Neural progenitor cell (in vitro differentiated cells): ENCODE data around the gene RPTN. TPM values are rescaled to one million over a fixed set of nuclear protein-coding genes. Genes with fewer than 3 reads are reported as not detected.

Source experiments
- DNase-seq: peaks from one replicate; pipeline ENCODE4 v3.0.0-alpha.2; 2016; ENCODE audit warnings: low spot score
- H2AFZ ChIP-seq: fragments of 200-600 bp; sonication (generic); replicated peaks from 2 replicates; pipeline ENCODE4 v1.6.1; 2016; ENCODE audit warnings: antibody characterized with exemption
- H3F3A ChIP-seq: fragments of 200-600 bp; sonication (generic); 2 replicates; pipeline ENCODE4 v1.6.1; 2016; ENCODE audit warnings: antibody characterized with exemption, low read depth
- H3K27ac ChIP-seq: fragments of 200-600 bp; sonication (generic); 2 replicates; pipeline ENCODE4 v1.5.1; 2016; ENCODE audit warnings: mild to moderate bottlenecking
- H3K27me3 ChIP-seq: fragments of 200-600 bp; sonication (generic); 2 replicates; pipeline ENCODE4 v1.6.1; 2016; ENCODE audit warnings: mild to moderate bottlenecking, moderate library complexity
- H3K36me3 ChIP-seq: fragments of 200-600 bp; sonication (generic); 2 replicates; pipeline ENCODE4 v1.5.1; 2016
- H3K4me1 ChIP-seq: fragments of 200-600 bp; sonication (generic); 2 replicates; pipeline ENCODE4 v1.6.1; 2016; ENCODE audit warnings: mixed run types
- H3K4me2 ChIP-seq: fragments of 200-600 bp; sonication (generic); 2 replicates; pipeline ENCODE4 v1.6.1; 2016
- H3K4me3 ChIP-seq: fragments of 200-600 bp; sonication (generic); 2 replicates; pipeline ENCODE4 v1.5.1; 2016
- H3K79me2 ChIP-seq: fragments of 200-600 bp; sonication (generic); 2 replicates; pipeline ENCODE4 v1.6.1; 2016; ENCODE audit warnings: low read depth
- H3K9ac ChIP-seq: fragments of 200-600 bp; sonication (generic); 2 replicates; pipeline ENCODE4 v1.6.1; 2016
- H3K9me3 ChIP-seq: fragments of 200-600 bp; sonication (generic); 2 replicates; pipeline ENCODE4 v1.5.1; 2016; ENCODE audit warnings: low read depth
- H4K20me1 ChIP-seq: fragments of 200-600 bp; sonication (generic); 2 replicates; pipeline ENCODE4 v1.6.1; 2016; ENCODE audit warnings: low read depth
- H3K27ac Mint-ChIP-seq: 3 replicates; pipeline ENCODE4 v1.8.0; 2021; ENCODE audit warnings: mixed read lengths
- H3K27me3 Mint-ChIP-seq: 2 replicates; pipeline ENCODE4 v1.8.0; 2022; ENCODE audit warnings: low read depth, mild to moderate bottlenecking, inconsistent platforms, moderate library complexity, mixed read lengths; ENCODE audit not compliant: insufficient read depth
- H3K36me3 Mint-ChIP-seq: 3 replicates; pipeline ENCODE4 v1.8.0; 2021; ENCODE audit warnings: mixed read lengths
- H3K4me1 Mint-ChIP-seq: 3 replicates; pipeline ENCODE4 v1.8.0; 2021; ENCODE audit warnings: mixed read lengths
- H3K4me3 Mint-ChIP-seq: 3 replicates; pipeline ENCODE4 v1.8.0; 2021; ENCODE audit warnings: mild to moderate bottlenecking, moderate library complexity, mixed read lengths
- H3K9me3 Mint-ChIP-seq: 3 replicates; pipeline ENCODE4 v1.8.0; 2020; ENCODE audit warnings: mixed read lengths
- EZH2 ChIP-seq: fragments of 200-600 bp; sonication (generic); IDR thresholded peaks from 2 replicates; pipeline ENCODE4 v1.6.1; 2017; ENCODE audit warnings: antibody characterized with exemption, mild to moderate bottlenecking, moderate library complexity
- EZH2phosphoT487 ChIP-seq: fragments of 200-600 bp; sonication (generic); IDR thresholded peaks from 2 replicates; pipeline ENCODE4 v1.6.1; 2017; ENCODE audit warnings: antibody characterized with exemption
- total RNA-seq: library from RNA; depleted of rRNA; stranded (reverse); fragments of >200 nt; gene quantifications from 2 replicates; pipeline ENCODE4 v1.2.3, GENCODE V29; 2015; ENCODE audit warnings: low replicate concordance
- TF ChIP-seq, protein P1 (sequence below): fragments of 200-600 bp; sonication (generic); IDR thresholded peaks from 2 replicates; pipeline ENCODE4 v1.5.1; 2017; ENCODE audit warnings: antibody characterized with exemption, mild to moderate bottlenecking

RPTN gene
- total RNA-seq, 1 donor from 2014 or later: not detected

DNA sequence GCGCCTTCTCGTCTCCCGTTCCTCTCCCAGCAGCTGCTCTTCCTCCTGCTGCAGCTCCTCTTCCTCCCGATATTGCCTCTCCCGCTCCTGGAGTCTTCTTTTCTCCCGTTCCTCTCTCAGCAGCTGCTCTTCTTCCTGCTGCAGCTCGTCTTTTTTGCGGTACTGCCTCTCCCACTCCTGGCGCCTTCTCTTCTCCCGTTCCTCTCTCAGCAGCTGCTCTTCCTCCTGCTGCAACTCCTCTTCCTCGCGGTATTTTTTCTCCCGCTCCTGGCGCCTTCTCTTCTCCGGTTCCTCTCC, 49.1 kb downstream of the RPTN start:
- TF ChIP-seq EZH2phosphoT487 (no peak), EZH2 (no peak)
- TF ChIP-seq, protein P1, sequence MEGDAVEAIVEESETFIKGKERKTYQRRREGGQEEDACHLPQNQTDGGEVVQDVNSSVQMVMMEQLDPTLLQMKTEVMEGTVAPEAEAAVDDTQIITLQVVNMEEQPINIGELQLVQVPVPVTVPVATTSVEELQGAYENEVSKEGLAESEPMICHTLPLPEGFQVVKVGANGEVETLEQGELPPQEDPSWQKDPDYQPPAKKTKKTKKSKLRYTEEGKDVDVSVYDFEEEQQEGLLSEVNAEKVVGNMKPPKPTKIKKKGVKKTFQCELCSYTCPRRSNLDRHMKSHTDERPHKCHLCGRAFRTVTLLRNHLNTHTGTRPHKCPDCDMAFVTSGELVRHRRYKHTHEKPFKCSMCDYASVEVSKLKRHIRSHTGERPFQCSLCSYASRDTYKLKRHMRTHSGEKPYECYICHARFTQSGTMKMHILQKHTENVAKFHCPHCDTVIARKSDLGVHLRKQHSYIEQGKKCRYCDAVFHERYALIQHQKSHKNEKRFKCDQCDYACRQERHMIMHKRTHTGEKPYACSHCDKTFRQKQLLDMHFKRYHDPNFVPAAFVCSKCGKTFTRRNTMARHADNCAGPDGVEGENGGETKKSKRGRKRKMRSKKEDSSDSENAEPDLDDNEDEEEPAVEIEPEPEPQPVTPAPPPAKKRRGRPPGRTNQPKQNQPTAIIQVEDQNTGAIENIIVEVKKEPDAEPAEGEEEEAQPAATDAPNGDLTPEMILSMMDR: no peak
- Histone ChIP-seq H4K20me1 (no peaks in the 10 kb centered on the region), H3K4me1 (no peaks in the 10 kb centered on the region), H3K36me3 (no peaks in the 10 kb centered on the region), H3K4me3 (no peak overlapping the region), H2AFZ (no peak overlapping the region), H3F3A (peaks cover 14% of the 10 kb centered on the region), H3K9me3 (no peaks in the 10 kb centered on the region), H3K27me3 (peaks cover 100% of the 10 kb centered on the region), H3K9ac (no peak overlapping the region), H3K27ac (no peak overlapping the region), H3K79me2 (no peaks in the 10 kb centered on the region), H3K4me2 (no peak overlapping the region)
- Mint-ChIP-seq H3K36me3 (no peaks in the 10 kb centered on the region), H3K27me3 (peaks cover 10% of the 10 kb centered on the region), H3K4me3 (no peak overlapping the region), H3K27ac (no peak overlapping the region), H3K4me1 (no peaks in the 10 kb centered on the region), H3K9me3 (peaks cover 6% of the 10 kb centered on the region)
- DNase-seq: no peak

DNA sequence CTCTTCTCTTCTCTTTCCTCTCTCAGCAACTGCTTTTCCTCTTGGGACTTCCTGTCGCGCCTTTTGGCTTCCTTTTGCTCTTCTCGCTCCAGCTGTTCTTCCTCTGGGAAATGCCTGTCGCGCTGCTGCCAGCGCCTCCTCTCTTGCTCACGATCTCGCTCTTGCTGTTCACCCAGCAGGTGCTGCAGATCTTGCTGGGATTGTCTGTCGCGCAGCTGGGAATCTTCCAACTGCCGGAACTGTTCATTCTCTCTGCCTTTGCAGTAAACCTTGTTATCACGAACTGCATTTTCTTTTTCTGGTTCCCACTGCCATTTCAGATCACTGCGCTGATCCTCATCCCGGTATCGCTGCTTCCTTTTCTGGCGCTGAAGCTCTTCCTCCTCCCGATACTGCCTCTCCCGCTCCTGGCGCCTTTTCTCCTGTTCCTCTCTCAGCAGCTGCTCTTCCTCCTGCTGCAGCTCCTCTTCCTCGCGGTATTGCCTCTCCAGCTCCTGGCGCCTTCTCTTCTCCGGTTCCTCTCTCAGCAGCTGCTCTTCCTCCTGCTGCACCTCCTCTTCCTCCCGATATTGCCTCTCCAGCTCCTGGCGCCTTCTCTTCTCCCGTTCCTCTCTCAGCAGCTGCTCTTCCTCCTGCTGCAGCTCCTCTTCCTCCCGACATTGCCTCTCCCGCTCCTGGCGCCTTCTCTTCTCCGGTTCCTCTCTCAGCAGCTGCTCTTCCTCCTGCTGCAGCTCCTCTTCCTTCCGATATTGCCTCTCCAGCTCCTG, 49.6 kb downstream of the RPTN start:
- H3K4me1 Mint-ChIP-seq: no peaks in the 10 kb centered on the region
- no peaks in the 10 kb centered on the region for H3K79me2 ChIP-seq
- H3K4me1 ChIP-seq: no peaks in the 10 kb centered on the region
- H3K27ac Mint-ChIP-seq: no peak overlapping the region
- no peak overlapping the region for H3K4me3 Mint-ChIP-seq
- peaks cover 99% of the 10 kb centered on the region for H3K27me3 ChIP-seq
- no peaks in the 10 kb centered on the region for H3K36me3 Mint-ChIP-seq
- H4K20me1 ChIP-seq: no peaks in the 10 kb centered on the region
- peaks cover 14% of the 10 kb centered on the region for H3F3A ChIP-seq
- H3K36me3 ChIP-seq: no peaks in the 10 kb centered on the region
- H3K9me3 ChIP-seq: no peaks in the 10 kb centered on the region
- no peak overlapping the region for H3K27ac ChIP-seq
- DNase-seq: no peak
- no peak overlapping the region for H3K4me3 ChIP-seq
- H3K9ac ChIP-seq: no peak overlapping the region
- peaks cover 6% of the 10 kb centered on the region for H3K9me3 Mint-ChIP-seq
- H3K4me2 ChIP-seq: no peak overlapping the region
- H2AFZ ChIP-seq: no peak overlapping the region
- TF ChIP-seq EZH2: peak; percentile 28
- TF ChIP-seq, protein P1: no peak
- peaks cover 8% of the 10 kb centered on the region for H3K27me3 Mint-ChIP-seq

DNA sequence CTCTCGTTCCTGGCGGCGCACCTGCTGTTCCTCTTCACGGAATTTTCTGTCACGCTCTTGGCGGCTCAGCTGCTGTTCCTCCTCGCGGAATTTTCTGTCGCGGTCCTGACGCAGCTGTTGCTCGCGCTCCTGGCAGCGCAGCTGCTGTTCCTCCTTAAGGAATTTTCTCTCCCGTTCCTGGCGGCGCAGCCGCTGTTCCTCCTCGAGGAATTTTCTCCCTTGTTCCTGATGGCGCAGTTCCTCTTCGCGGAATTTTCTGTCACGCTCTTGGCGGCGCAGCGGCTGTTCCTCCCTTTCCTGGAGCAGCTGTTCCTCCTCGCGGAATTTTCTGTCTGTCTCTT, 50.2 kb downstream of the RPTN start:
- Histone ChIP-seq H2AFZ (no peak overlapping the region), H3K36me3 (no peaks in the 10 kb centered on the region), H3K4me1 (no peaks in the 10 kb centered on the region), H3K79me2 (no peaks in the 10 kb centered on the region), H3K4me2 (no peak overlapping the region), H3F3A (peaks cover 14% of the 10 kb centered on the region), H4K20me1 (no peaks in the 10 kb centered on the region), H3K27ac (no peak overlapping the region), H3K4me3 (no peak overlapping the region), H3K9ac (no peak overlapping the region), H3K27me3 (peaks cover 99% of the 10 kb centered on the region), H3K9me3 (no peaks in the 10 kb centered on the region)
- TF ChIP-seq, protein P1: no peak
- H3K4me1 Mint-ChIP-seq: no peaks in the 10 kb centered on the region
- H3K27ac Mint-ChIP-seq: no peak overlapping the region
- peaks cover 5% of the 10 kb centered on the region for H3K9me3 Mint-ChIP-seq
- no peak for DNase-seq
- no peak overlapping the region for H3K4me3 Mint-ChIP-seq
- no peaks in the 10 kb centered on the region for H3K36me3 Mint-ChIP-seq
- H3K27me3 Mint-ChIP-seq: peaks cover 5% of the 10 kb centered on the region
